Measurements from ENCODE around the gene NEXN.

The NEXN gene

DNA sequence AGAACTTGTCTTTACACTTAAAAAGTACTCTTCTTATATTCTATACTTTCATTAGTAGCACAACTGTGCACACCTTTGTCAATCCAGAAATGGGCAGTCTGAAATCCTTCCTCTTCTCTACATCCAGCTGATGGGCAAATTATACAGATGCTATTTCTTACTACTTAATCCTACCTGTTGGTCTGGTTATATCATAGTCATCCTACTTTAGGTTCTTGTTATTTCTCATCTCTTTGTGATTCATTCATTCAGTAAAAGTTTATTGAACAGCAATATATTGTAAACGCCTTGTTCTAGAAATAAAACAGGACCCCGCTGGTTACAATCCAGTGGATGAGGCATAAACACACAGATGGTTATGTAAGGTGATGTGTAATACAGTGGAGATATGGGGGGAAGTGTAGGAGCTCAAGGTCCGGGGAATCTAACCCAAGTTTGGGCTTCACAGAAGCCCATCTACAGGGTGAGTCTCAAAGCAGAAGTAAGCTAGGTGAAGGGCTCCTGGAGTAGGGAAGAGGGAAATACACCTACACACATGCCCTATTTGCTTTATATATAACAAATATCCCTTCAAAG, 102.3 kb downstream of the NEXN start:
- TF ChIP-seq, protein P1, sequence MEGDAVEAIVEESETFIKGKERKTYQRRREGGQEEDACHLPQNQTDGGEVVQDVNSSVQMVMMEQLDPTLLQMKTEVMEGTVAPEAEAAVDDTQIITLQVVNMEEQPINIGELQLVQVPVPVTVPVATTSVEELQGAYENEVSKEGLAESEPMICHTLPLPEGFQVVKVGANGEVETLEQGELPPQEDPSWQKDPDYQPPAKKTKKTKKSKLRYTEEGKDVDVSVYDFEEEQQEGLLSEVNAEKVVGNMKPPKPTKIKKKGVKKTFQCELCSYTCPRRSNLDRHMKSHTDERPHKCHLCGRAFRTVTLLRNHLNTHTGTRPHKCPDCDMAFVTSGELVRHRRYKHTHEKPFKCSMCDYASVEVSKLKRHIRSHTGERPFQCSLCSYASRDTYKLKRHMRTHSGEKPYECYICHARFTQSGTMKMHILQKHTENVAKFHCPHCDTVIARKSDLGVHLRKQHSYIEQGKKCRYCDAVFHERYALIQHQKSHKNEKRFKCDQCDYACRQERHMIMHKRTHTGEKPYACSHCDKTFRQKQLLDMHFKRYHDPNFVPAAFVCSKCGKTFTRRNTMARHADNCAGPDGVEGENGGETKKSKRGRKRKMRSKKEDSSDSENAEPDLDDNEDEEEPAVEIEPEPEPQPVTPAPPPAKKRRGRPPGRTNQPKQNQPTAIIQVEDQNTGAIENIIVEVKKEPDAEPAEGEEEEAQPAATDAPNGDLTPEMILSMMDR (IDR thresholded peaks at IDR 0.05; ENCODE audit: control insufficient read depth, extremely low read depth, insufficient read depth), result no peak
- DNase-seq (ENCODE audit: low read depth), result no peak
- no peak overlapping the region for H3K4me3 ChIP-seq (ENCODE audit: low read depth, low read length)

DNA sequence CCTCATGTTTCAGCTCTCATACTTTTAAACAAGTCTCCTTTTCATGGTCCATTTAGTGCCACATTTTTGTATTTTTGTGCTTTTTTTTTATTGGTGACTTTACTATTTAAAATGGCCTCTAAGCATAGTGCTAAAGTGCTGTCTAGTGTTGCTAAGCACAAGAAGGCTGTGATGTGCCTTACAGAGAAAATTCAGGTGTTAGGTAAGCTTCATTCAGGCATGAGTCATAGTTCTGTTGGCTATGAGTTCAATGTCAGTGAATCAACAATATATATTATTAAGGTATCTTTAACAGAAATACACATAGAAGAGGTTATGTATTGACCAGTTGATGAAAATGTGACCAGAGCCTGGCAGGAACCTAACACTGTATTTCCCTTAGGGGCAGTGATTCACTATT, 103.2 kb downstream of the NEXN start:
- H3K4me3 ChIP-seq (ENCODE audit: low read depth, low read length), result no peak overlapping the region
- no peak for DNase-seq (ENCODE audit: low read depth)
- TF ChIP-seq, protein P1 (IDR thresholded peaks at IDR 0.05; ENCODE audit: control insufficient read depth, extremely low read depth, insufficient read depth), result no peak

Measured in LNCaP clone FGC (cell line).